SU-DHL-6 (cell line): ENCODE data around the gene PSEN1.

Experiments
- H2AFZ ChIP-seq: fragments of 200-600 bp; sonication (generic); 2 replicates; pipeline ENCODE4 v1.6.1; 2014; ENCODE audit warnings: low read depth, mild to moderate bottlenecking, moderate library complexity, mixed read lengths, antibody characterized with exemption, low read length; ENCODE audit not compliant: severe bottlenecking
- H3F3A ChIP-seq: fragments of 200-600 bp; shearing (Covaris generic); 2 replicates; pipeline ENCODE4 v1.6.0; 2016; ENCODE audit warnings: antibody characterized with exemption, mild to moderate bottlenecking; ENCODE audit not compliant: insufficient read depth
- H3K27ac ChIP-seq: fragments of 200-600 bp; sonication (generic); 2 replicates; pipeline ENCODE4 v1.5.1; 2016; ENCODE audit warnings: low read depth, mild to moderate bottlenecking, low read length, moderate library complexity, mixed read lengths
- H3K27me3 ChIP-seq: fragments of 200-600 bp; sonication (generic), shearing (Covaris generic); 2 replicates; pipeline ENCODE4 v1.6.0; 2014; ENCODE audit warnings: mild to moderate bottlenecking, low read length
- H3K36me3 ChIP-seq: fragments of 200-600 bp; sonication (generic); 2 replicates; pipeline ENCODE4 v1.6.1; 2014; ENCODE audit warnings: mild to moderate bottlenecking, low read length, mixed read lengths
- H3K4me2 ChIP-seq: fragments of 300-600, 200-600 bp; shearing (Covaris generic), sonication (generic); 2 replicates; pipeline ENCODE4 v1.6.0; 2014; ENCODE audit warnings: low read length, low read depth, mild to moderate bottlenecking; ENCODE audit not compliant: poor library complexity, severe bottlenecking
- H3K4me3 ChIP-seq: fragments of 200-600 bp; sonication (generic); 2 replicates; pipeline ENCODE4 v1.5.1; 2014; ENCODE audit warnings: antibody characterized with exemption, low read length, mild to moderate bottlenecking, mixed read lengths; ENCODE audit not compliant: insufficient read depth, poor library complexity, severe bottlenecking
- H3K79me2 ChIP-seq: fragments of 200-600 bp; sonication (generic); 2 replicates; pipeline ENCODE4 v1.6.1; 2014; ENCODE audit warnings: mild to moderate bottlenecking, low read length, moderate library complexity; ENCODE audit not compliant: insufficient read depth
- H3K9ac ChIP-seq: fragments of 200-600 bp; sonication (generic); 2 replicates; pipeline ENCODE4 v1.7.0; 2014; ENCODE audit warnings: mild to moderate bottlenecking, low read length
- H3K9me2 ChIP-seq: fragments of 200-600 bp; sonication (generic); replicated peaks from 2 replicates; pipeline ENCODE4 v1.6.1; 2014; ENCODE audit warnings: low read length; ENCODE audit not compliant: insufficient read depth
- H3K9me3 ChIP-seq: fragments of 200-600 bp; sonication (generic); 2 replicates; pipeline ENCODE4 v1.6.1; 2014; ENCODE audit warnings: low read length, mixed read lengths; ENCODE audit not compliant: insufficient read depth
- H4K20me1 ChIP-seq: fragments of 200-600 bp; sonication (generic); 2 replicates; pipeline ENCODE4 v1.6.1; 2014; ENCODE audit warnings: low read depth, mild to moderate bottlenecking, antibody characterized with exemption, low read length, moderate library complexity, mixed read lengths
- EZH2phosphoT487 ChIP-seq: fragments of 200-600 bp; sonication (generic), shearing (Covaris generic); conservative IDR thresholded peaks from 2 replicates; pipeline ENCODE4 v1.6.1; 2018; ENCODE audit warnings: mild to moderate bottlenecking, antibody characterized with exemption, low read length, moderate library complexity, mixed read lengths
- TF ChIP-seq, protein P1 (sequence below): fragments of 200-600 bp; sonication (generic); IDR thresholded peaks from one replicate; pipeline ENCODE4 v1.5.1; 2017; ENCODE audit warnings: antibody characterized with exemption, mild to moderate bottlenecking, low read length, moderate library complexity; ENCODE audit not compliant: insufficient read depth, poor library complexity, severe bottlenecking

Gene PSEN1

DNA sequence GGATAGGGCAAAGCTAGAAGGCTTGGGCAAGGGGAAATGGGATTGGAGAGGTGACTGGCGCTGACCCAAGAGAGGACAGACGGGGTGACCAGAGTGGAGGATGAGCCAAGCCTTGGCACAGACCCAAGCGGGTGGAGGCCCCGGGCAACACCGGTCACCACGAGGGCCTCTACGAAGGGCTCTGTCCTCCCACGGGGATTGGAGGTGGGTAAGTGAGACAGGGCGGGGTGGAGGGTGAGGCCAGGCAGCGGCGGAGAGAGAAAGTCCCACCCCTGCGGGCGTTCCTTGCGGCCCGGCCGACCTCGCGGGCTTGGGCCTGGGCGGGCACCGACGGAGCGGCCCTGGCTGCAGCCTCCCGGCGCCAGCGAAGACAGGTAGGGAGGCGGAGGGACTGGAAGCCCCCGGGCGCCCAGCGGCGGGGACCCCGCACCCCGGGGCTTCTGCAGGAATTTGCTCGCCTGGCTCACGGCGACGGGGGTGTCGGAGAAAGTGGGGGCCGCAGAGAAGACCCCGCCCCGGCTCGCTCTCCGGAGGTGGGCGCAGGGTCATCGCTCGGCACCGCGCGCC lies 101.0 kb downstream of the PSEN1 start, which contains the start of gene PAPLN:
Gene PAPLN (plus strand): TSS at position 288 of the 567 bp plus-strand sequence. CDS start 2,273 bp downstream, outside the sequence.
- no peak within 1 kb of the TSS for H3K9ac ChIP-seq
- no peaks in the 10 kb centered on the region for H3K79me2 ChIP-seq
- no peaks in the 10 kb centered on the region for H3K36me3 ChIP-seq
- no peak within 1 kb of the TSS for H3K4me3 ChIP-seq
- H3K27me3 ChIP-seq = no peaks in the 10 kb centered on the region
- no peak within 1 kb of the TSS for H3K27ac ChIP-seq
- H2AFZ ChIP-seq = no peak within 1 kb of the TSS
- H3K4me2 ChIP-seq = no peak within 1 kb of the TSS
- no peak for TF ChIP-seq EZH2phosphoT487
- TF ChIP-seq, protein P1, sequence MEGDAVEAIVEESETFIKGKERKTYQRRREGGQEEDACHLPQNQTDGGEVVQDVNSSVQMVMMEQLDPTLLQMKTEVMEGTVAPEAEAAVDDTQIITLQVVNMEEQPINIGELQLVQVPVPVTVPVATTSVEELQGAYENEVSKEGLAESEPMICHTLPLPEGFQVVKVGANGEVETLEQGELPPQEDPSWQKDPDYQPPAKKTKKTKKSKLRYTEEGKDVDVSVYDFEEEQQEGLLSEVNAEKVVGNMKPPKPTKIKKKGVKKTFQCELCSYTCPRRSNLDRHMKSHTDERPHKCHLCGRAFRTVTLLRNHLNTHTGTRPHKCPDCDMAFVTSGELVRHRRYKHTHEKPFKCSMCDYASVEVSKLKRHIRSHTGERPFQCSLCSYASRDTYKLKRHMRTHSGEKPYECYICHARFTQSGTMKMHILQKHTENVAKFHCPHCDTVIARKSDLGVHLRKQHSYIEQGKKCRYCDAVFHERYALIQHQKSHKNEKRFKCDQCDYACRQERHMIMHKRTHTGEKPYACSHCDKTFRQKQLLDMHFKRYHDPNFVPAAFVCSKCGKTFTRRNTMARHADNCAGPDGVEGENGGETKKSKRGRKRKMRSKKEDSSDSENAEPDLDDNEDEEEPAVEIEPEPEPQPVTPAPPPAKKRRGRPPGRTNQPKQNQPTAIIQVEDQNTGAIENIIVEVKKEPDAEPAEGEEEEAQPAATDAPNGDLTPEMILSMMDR = no peak
- H4K20me1 ChIP-seq = no peaks in the 10 kb centered on the region
- no peaks in the 10 kb centered on the region for H3K9me2 ChIP-seq
- H3K9me3 ChIP-seq = no peaks in the 10 kb centered on the region
- H3F3A ChIP-seq = no peaks in the 10 kb centered on the region

DNA sequence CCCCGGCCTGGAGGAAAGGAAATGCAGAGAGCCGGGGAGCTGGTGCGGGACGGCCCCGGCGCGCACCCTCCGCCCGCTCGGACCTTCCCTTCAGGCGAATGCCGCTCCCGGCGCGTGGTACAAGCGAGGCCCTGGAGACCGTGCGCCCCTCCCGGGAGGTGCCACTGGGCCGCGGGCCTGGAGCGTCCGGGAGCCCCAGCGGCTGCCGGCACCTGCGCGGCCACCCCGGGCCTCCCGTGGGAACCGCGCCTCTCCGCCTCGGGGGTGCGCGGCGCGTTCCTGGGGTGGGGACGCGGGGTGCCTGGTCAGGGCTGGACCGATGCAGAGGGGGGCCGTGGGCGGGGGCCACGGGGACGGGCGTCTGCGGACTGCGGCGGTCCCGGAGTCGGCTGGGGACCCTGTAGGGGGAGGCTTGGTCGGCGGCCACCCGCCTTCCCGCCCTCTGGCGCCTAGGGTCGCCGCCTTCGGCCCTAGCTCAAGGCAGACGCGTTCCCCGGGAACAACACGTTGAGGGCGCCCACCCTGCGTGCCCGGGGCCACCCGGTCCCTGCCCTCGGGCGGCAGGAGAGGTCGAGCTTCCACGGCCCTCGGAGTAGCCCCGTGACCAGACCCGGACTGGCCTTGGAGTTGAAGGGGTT lies 101.6 kb downstream of the PSEN1 start:
- no peak overlapping the region for H3K4me2 ChIP-seq
- no peaks in the 10 kb centered on the region for H3K79me2 ChIP-seq
- no peaks in the 10 kb centered on the region for H3K9me3 ChIP-seq
- no peak overlapping the region for H3K4me3 ChIP-seq
- TF ChIP-seq, protein P1 = no peak
- TF ChIP-seq EZH2phosphoT487 = no peak
- no peaks in the 10 kb centered on the region for H3K27me3 ChIP-seq
- no peak overlapping the region for H3K9ac ChIP-seq
- no peak overlapping the region for H3K27ac ChIP-seq
- H3F3A ChIP-seq = no peaks in the 10 kb centered on the region
- no peaks in the 10 kb centered on the region for H3K9me2 ChIP-seq
- no peaks in the 10 kb centered on the region for H3K36me3 ChIP-seq
- no peak overlapping the region for H2AFZ ChIP-seq
- no peaks in the 10 kb centered on the region for H4K20me1 ChIP-seq

DNA sequence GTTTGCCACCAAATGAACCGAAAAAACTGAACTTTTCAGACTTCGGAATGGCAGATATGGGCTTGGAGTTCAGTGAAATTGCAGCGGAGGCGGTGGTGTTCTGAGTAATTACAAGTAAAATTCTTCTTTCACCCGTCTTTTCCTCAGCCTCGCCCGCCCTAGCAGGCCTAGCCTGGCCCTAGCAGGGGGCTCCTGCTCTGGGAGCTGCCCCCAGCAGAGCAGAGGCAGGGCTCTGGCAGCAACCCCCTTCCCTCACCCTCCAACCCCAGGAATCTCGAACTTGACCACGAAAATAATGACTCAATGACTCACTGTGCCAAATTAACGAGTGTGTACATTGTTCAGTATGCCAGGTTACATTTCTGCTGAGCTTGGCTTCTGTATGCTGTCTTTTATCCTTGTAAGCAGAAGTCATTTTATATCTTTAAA lies 102.1 kb downstream of the PSEN1 start:
- no peaks in the 10 kb centered on the region for H3K9me2 ChIP-seq
- no peak overlapping the region for H3K4me3 ChIP-seq
- no peak overlapping the region for H3K27ac ChIP-seq
- H3K9me3 ChIP-seq = no peaks in the 10 kb centered on the region
- H3K79me2 ChIP-seq = no peaks in the 10 kb centered on the region
- H2AFZ ChIP-seq = no peak overlapping the region
- H4K20me1 ChIP-seq = no peaks in the 10 kb centered on the region
- TF ChIP-seq, protein P1 = no peak
- no peak for TF ChIP-seq EZH2phosphoT487
- H3K9ac ChIP-seq = no peak overlapping the region
- H3K4me2 ChIP-seq = no peak overlapping the region
- H3K36me3 ChIP-seq = no peaks in the 10 kb centered on the region
- no peaks in the 10 kb centered on the region for H3F3A ChIP-seq
- H3K27me3 ChIP-seq = no peaks in the 10 kb centered on the region
